SK-N-SH (cell line): ENCODE results near the gene FANCE. TPM values are rescaled to one million over a fixed set of nuclear protein-coding genes. Genes with fewer than 3 reads are reported as not detected.

ENCODE experiments used
- CTCF ChIA-PET: fragments of 300-600, 350-600 bp; formaldehyde crosslinking; extraction: SDS; loops from one replicate; lab custom pipeline; 2021; lab: Yijun Ruan, JAX
- POLR2A ChIA-PET: fragments of 350-600 bp; sonication (Branson Sonifier 250); formaldehyde crosslinking; extraction: SDS; loops from one replicate; lab custom pipeline; 2020; ENCODE audit warnings: antibody characterized with exemption, inconsistent platforms; lab: Yijun Ruan, JAX
- DNase-seq: peaks from one replicate; pipeline ENCODE4 v3.0.0; 2012
- H2AFZ ChIP-seq: fragments of 200-600 bp; sonication (generic); 2 replicates; pipeline ENCODE4 v1.8.1; 2016; ENCODE audit warnings: antibody characterized with exemption, mild to moderate bottlenecking, low read depth
- H3F3A ChIP-seq: fragments of 200-600 bp; sonication (generic); replicated peaks from 2 replicates; pipeline ENCODE3; 2016; ENCODE audit warnings: antibody characterized with exemption, mild to moderate bottlenecking; ENCODE audit not compliant: insufficient read depth
- H3K27ac ChIP-seq, 2 experiments: fragments of 200-500 bp in 1 of 2; fragments of 200-600 bp in 1 of 2; sonication (Bioruptor generic) in 1 of 2; sonication (generic), shearing (Covaris generic) in 1 of 2; 2 replicates each; pipeline versions ENCODE4 v1.5.1 to v1.6.1; 2014 to 2016; ENCODE audit warnings: low read depth in 2 of 2, inconsistent platforms in 1 of 2, low read length in 1 of 2, mild to moderate bottlenecking in 1 of 2, mixed read lengths in 1 of 2
- H3K27me3 ChIP-seq: fragments of 200-600 bp; sonication (generic), shearing (Covaris generic); 2 replicates; pipeline ENCODE4 v1.6.1; 2016; ENCODE audit warnings: mixed run types; ENCODE audit not compliant: insufficient read depth
- H3K36me3 ChIP-seq, 2 experiments: fragments of 200-500 bp in 1 of 2; fragments of 200-600 bp in 1 of 2; sonication (Bioruptor generic) in 1 of 2; sonication (generic) in 1 of 2; replicated peaks in 1 of 2; 2 replicates each; pipeline versions ENCODE3 to v1.5.1; 2014 to 2016; ENCODE audit warnings: low read length in 1 of 2, mild to moderate bottlenecking in 1 of 2; ENCODE audit not compliant: insufficient read depth in 2 of 2, control insufficient read depth in 1 of 2
- H3K4me1 ChIP-seq, 2 experiments: fragments of 200-500 bp in 1 of 2; fragments of 200-600 bp in 1 of 2; sonication (Bioruptor generic) in 1 of 2; sonication (generic), shearing (Covaris generic) in 1 of 2; 2 replicates each; pipeline versions ENCODE4 v1.5.1 to v1.6.1; 2014 to 2016; ENCODE audit warnings: low read depth in 1 of 2, low read length in 1 of 2, mixed run types in 1 of 2; ENCODE audit not compliant: insufficient read depth in 2 of 2, control insufficient read depth in 1 of 2
- H3K4me2 ChIP-seq: fragments of 200-600 bp; sonication (generic), shearing (Covaris generic); 2 replicates; pipeline ENCODE4 v1.6.1; 2017; ENCODE audit warnings: mixed run types
- H3K4me3 ChIP-seq, 2 experiments: fragments of 200-500 bp in 1 of 2; fragments of 200-600 bp in 1 of 2; sonication (Bioruptor generic) in 1 of 2; sonication (generic), shearing (Covaris generic) in 1 of 2; 2 replicates each; pipeline versions ENCODE4 v1.5.1 to v1.8.1; 2014 to 2016; ENCODE audit warnings: low read depth in 2 of 2, inconsistent platforms in 1 of 2, low read length in 1 of 2, mild to moderate bottlenecking in 1 of 2, mixed read lengths in 1 of 2, moderate library complexity in 1 of 2
- H3K79me2 ChIP-seq: fragments of 200-600 bp; sonication (generic); 2 replicates; pipeline ENCODE4 v1.8.1; 2017; ENCODE audit warnings: mild to moderate bottlenecking; ENCODE audit not compliant: insufficient read depth
- H3K9ac ChIP-seq: fragments of 200-600 bp; sonication (generic); 2 replicates; pipeline ENCODE4 v1.6.1; 2017; ENCODE audit warnings: mixed run types
- H3K9me2 ChIP-seq: fragments of 200-600 bp; sonication (generic); 2 replicates; pipeline ENCODE4 v1.6.1; 2017; ENCODE audit warnings: mixed run types
- H3K9me3 ChIP-seq: fragments of 200-600 bp; sonication (generic); 2 replicates; pipeline ENCODE4 v1.6.1; 2017; ENCODE audit warnings: mixed run types, mild to moderate bottlenecking, moderate library complexity
- H4K20me1 ChIP-seq: fragments of 200-600 bp; sonication (generic); 2 replicates; pipeline ENCODE4 v1.6.1; 2017; ENCODE audit warnings: mild to moderate bottlenecking, mixed run types; ENCODE audit not compliant: insufficient read depth
- GABPA ChIP-seq: IDR thresholded peaks from 2 replicates; pipeline ENCODE4 v1.4.0; 2012; ENCODE audit warnings: low read depth, mild to moderate bottlenecking
- JUND ChIP-seq: IDR thresholded peaks from 2 replicates; pipeline ENCODE4 v1.4.0; 2012
- MAX ChIP-seq: IDR thresholded peaks from 2 replicates; pipeline ENCODE4 v1.4.0; 2012; ENCODE audit warnings: low read depth
- MEF2A ChIP-seq: IDR thresholded peaks from 2 replicates; pipeline ENCODE4 v1.4.0; 2012; ENCODE audit warnings: low read depth, borderline replicate concordance
- MXI1 ChIP-seq: IDR thresholded peaks from 2 replicates; pipeline ENCODE4 v1.6.1; 2012; ENCODE audit warnings: mild to moderate bottlenecking, low read depth, low read length, improper control_type of control experiment
- NFIC ChIP-seq: IDR thresholded peaks from 2 replicates; pipeline ENCODE4 v1.4.0; 2012; ENCODE audit warnings: borderline replicate concordance
- NRF1 ChIP-seq: IDR thresholded peaks from 2 replicates; pipeline ENCODE4 v1.6.1; 2012; ENCODE audit warnings: low read depth, mild to moderate bottlenecking, low read length
- POLR2AphosphoS5 ChIP-seq: IDR thresholded peaks from 2 replicates; pipeline ENCODE4 v1.6.1; 2012; ENCODE audit warnings: low read depth, low read length
- RCOR1 ChIP-seq: fragments of 150-350 bp; IDR thresholded peaks from 2 replicates; pipeline ENCODE4 v1.6.1; 2017; ENCODE audit warnings: antibody characterized with exemption, low read length
- REST ChIP-seq: IDR thresholded peaks from 2 replicates; pipeline ENCODE4 v1.6.1; 2012; ENCODE audit warnings: mild to moderate bottlenecking, low read depth, low read length, moderate library complexity
- RFX5 ChIP-seq: IDR thresholded peaks from 2 replicates; pipeline ENCODE4 v1.6.1; 2012; ENCODE audit warnings: mild to moderate bottlenecking, improper control_type of control experiment, low read length
- TCF12 ChIP-seq: IDR thresholded peaks from 2 replicates; pipeline ENCODE4 v1.4.0; 2012
- USF1 ChIP-seq: IDR thresholded peaks from 2 replicates; pipeline ENCODE4 v1.4.0; 2012; ENCODE audit warnings: low read depth, borderline replicate concordance
- WGBS: methylation state at CpG from one replicate; pipeline ENCODE4 v1.1.6; 2017; ENCODE audit warnings: low lambda C conversion rate; 5-methylcytosine and 5-hydroxymethylcytosine counted together
- polyA plus RNA-seq, 3 experiments: library from polyadenylated mRNA; depleted of rRNA; stranded (reverse); fragments of >200 nt; gene quantifications; 2 replicates each; pipeline ENCODE4 v1.2.3, GENCODE V29; 2012

Gene FANCE
- polyA plus RNA-seq, 1 of the 3 experiments (the other 2 are of a cell fraction), result 5.8 TPM

GRCh38 chr6:35454391-35455110, 2.4 kb downstream of the FANCE start (continued):
- TF ChIP-seq RCOR1 (no peak), REST (no peak), MEF2A (no peak), POLR2AphosphoS5 (no peak), GABPA (no peak)

GRCh38 chr6:35457907-35458306, 5.8 kb downstream of the FANCE start:
- DNase-seq, result no peak
- Histone ChIP-seq H3K27ac (no peak overlapping the region), H3K79me2 (peaks cover 4% of the 10 kb centered on the region; the same call in 1 of the 2 replicates), H3K4me3 (no peak overlapping the region), H4K20me1 (no peaks in the 10 kb centered on the region), H3K9me3 (no peaks in the 10 kb centered on the region), H3K4me1 (peaks cover 0 to 7% of the 10 kb centered on the region in 2 experiments; a peak in 2 of 4 replicates), H3K9me2 (no peaks in the 10 kb centered on the region), H3K27me3 (no peaks in the 10 kb centered on the region), H3K4me2 (no peak overlapping the region), H3K36me3 (peaks cover 0 to 10% of the 10 kb centered on the region in 2 experiments), H3K9ac (no peak overlapping the region), H3F3A (no peaks in the 10 kb centered on the region), H2AFZ (no peak overlapping the region)
- CTCF ChIA-PET, result interaction anchor here (1.1 to 3.0 kb wide), 4 partner anchors 8 to 163 kb away, joined by 3 to 13 read pairs (median 7); partner anchors contain the start of gene PPARD
- WGBS, result 97% methylated on average over 4 of the region's 4 CpGs
- POLR2A ChIA-PET, result interaction anchor here (1.1 kb wide), 1 partner anchor 279 kb away, joined by 6 read pairs; the partner anchor contains the start of gene ARMC12
- TF ChIP-seq REST (no peak), MAX (no peak), NRF1 (no peak), JUND (no peak), MXI1 (no peak), RFX5 (no peak), TCF12 (no peak), USF1 (no peak), NFIC (no peak)
